ENCODE measurements around the gene SPEN. TPM values are rescaled to one million over a fixed set of nuclear protein-coding genes. Genes with fewer than 3 reads are reported as not detected.
A peak's percentile ranks its signal among the peaks of the same experiment; 100 is the strongest.

Gene SPEN
- total RNA-seq, 1 experiment from 2014 or later: 48.3 TPM

DNA sequence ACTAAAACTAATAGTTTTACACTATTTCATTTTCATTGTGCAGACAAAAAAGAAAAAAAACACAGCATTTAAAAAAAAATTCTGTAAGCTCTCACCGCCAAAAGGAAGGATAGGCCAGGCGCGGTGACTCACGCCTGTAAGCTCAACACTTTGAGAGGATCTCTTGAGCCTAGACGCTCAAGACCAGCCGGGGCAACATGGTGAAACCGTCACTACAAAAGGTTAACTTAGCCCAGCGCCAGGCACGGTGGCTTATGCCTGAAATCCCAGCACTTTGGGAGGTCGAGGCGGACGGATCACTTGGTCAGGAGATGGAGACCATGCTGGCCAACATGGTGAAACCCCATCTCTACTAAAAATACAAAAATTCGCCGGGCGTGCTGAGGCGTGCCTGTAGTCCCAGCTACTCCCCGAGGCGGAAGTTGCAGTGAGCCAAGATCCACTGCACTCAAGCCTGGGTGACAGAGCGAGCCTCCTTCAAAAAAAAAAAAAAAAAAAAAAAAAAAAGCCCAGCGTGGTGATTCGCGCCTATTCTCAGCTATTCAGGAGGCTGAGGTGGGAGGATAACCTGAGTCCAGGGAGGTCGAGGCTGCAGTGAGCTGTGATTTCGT lies 14.3 kb upstream of the SPEN start:
- DNase-seq: peak; percentile 49
- peak overlapping the region; percentile 36 for H3K27ac Mint-ChIP-seq (ENCODE audit: unreplicated experiment)
- H3K9me3 Mint-ChIP-seq (ENCODE audit: low read depth, unreplicated experiment): no peaks in the 10 kb centered on the region
- H3K36me3 Mint-ChIP-seq (ENCODE audit: insufficient read depth, unreplicated experiment): peaks cover 52% of the 10 kb centered on the region
- BruUV-seq (replicated peaks): no TSS peak
- intact Hi-C loops (cut with micrococcal nuclease; ENCODE audit: unreplicated experiment): loop anchor here (2.0 kb wide), 1 partner anchor 16 kb away; no protein-coding TSS in a partner anchor
- no peaks in the 10 kb centered on the region for H3K27me3 Mint-ChIP-seq (ENCODE audit: unreplicated experiment)
- CTCF ChIA-PET: interaction anchor here (0.6 to 1.9 kb wide), 9 partner anchors 9 to 427 kb away, joined by 3 to 8 read pairs (median 5); partner anchors contain the start of gene SPEN
- peak overlapping the region; percentile 81 for H3K4me3 Mint-ChIP-seq (ENCODE audit: low read depth, unreplicated experiment)
- peaks cover 12% of the 10 kb centered on the region for H3K4me1 Mint-ChIP-seq (ENCODE audit: low read depth, unreplicated experiment)
- no peak for TF ChIP-seq CTCF (IDR thresholded peaks at IDR 0.05; ENCODE audit: unreplicated experiment)

GRCh38 chr1:15833842-15834405 lies 13.6 kb upstream of the SPEN start:
- Mint-ChIP-seq H3K27me3 (ENCODE audit: unreplicated experiment) (no peaks in the 10 kb centered on the region), H3K9me3 (ENCODE audit: low read depth, unreplicated experiment) (no peaks in the 10 kb centered on the region), H3K4me1 (ENCODE audit: low read depth, unreplicated experiment) (peaks cover 12% of the 10 kb centered on the region), H3K4me3 (ENCODE audit: low read depth, unreplicated experiment) (peak overlapping the region; percentile 81), H3K36me3 (ENCODE audit: insufficient read depth, unreplicated experiment) (peaks cover 45% of the 10 kb centered on the region), H3K27ac (ENCODE audit: unreplicated experiment) (peak overlapping the region; percentile 71)
- no TSS peak for BruUV-seq (replicated peaks)
- no peak for TF ChIP-seq CTCF (IDR thresholded peaks at IDR 0.05; ENCODE audit: unreplicated experiment)
- CTCF ChIA-PET: interaction anchor here (0.6 to 1.9 kb wide), 7 partner anchors 14 to 140 kb away, joined by 3 to 8 read pairs (median 5); partner anchors contain the start of gene SPEN
- no peak for DNase-seq
- intact Hi-C loops (cut with micrococcal nuclease; ENCODE audit: unreplicated experiment): loop anchor here (2.0 kb wide), 1 partner anchor 17 kb away; no protein-coding TSS in a partner anchor

DNA sequence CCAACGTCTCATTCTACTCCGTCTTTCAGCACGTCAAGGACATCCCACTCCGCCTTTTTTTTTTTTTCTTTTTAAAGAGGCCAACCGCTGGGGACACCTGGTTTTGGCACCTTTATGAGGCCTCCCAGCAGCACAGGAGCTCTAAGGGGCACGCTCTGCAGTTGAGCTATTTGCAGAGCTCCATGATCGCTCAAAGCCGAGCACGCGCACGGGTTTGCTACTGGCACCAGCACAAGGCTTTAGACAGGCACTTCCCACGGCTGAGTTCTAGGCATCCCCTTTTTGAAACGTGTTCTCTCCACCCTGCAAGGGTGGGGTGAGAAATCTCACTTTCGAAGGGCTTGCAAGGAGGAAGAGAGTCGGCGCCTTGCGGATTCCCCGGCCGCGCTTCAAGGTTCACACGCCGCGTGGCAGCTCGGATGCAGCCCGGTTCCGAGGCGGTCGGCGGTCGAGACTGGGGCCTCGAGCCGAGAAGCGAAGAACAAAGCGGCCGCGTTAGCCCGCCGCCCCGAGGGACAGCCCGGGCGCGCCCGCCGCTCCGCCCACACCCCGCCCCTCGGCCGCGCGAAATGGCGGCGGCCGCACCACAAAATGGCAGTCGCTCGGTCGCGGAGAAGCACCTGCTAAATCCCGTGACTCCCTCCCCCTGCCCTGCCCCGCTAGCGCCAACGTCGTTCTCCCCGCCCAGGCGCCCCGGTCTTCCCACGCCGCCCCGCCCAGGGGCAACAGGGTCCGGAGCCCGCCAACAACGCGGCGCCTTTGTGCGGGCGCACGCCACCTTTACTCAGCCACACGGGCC lies 12.9 kb upstream of the SPEN start:
- no peak for TF ChIP-seq CTCF (IDR thresholded peaks at IDR 0.05; ENCODE audit: unreplicated experiment)
- Mint-ChIP-seq H3K36me3 (ENCODE audit: insufficient read depth, unreplicated experiment) (peaks cover 43% of the 10 kb centered on the region), H3K27ac (ENCODE audit: unreplicated experiment) (peak overlapping the region; percentile 71), H3K4me3 (ENCODE audit: low read depth, unreplicated experiment) (peak overlapping the region; percentile 81), H3K9me3 (ENCODE audit: low read depth, unreplicated experiment) (no peaks in the 10 kb centered on the region), H3K27me3 (ENCODE audit: unreplicated experiment) (no peaks in the 10 kb centered on the region), H3K4me1 (ENCODE audit: low read depth, unreplicated experiment) (peaks cover 10% of the 10 kb centered on the region)
- peak; percentile 85 for DNase-seq
- CTCF ChIA-PET: interaction anchor here (0.6 to 1.9 kb wide), 5 partner anchors 13 to 140 kb away, joined by 3 to 6 read pairs (median 3); partner anchors contain the start of gene SPEN
- intact Hi-C loops (cut with micrococcal nuclease; ENCODE audit: unreplicated experiment): no loop called here
- TSS peak; percentile 73 for BruUV-seq (replicated peaks)

GRCh38 chr1:15835205-15835740 lies 12.2 kb upstream of the SPEN start:
- peak overlapping the region; percentile 71 for H3K27ac Mint-ChIP-seq (ENCODE audit: unreplicated experiment)
- H3K36me3 Mint-ChIP-seq (ENCODE audit: insufficient read depth, unreplicated experiment): peaks cover 43% of the 10 kb centered on the region
- TSS peak; percentile 8 for BruUV-seq (replicated peaks)
- H3K9me3 Mint-ChIP-seq (ENCODE audit: low read depth, unreplicated experiment): no peaks in the 10 kb centered on the region
- no peaks in the 10 kb centered on the region for H3K27me3 Mint-ChIP-seq (ENCODE audit: unreplicated experiment)
- DNase-seq: no peak
- H3K4me3 Mint-ChIP-seq (ENCODE audit: low read depth, unreplicated experiment): peak overlapping the region; percentile 81
- peaks cover 4% of the 10 kb centered on the region for H3K4me1 Mint-ChIP-seq (ENCODE audit: low read depth, unreplicated experiment)
- TF ChIP-seq CTCF (IDR thresholded peaks at IDR 0.05; ENCODE audit: unreplicated experiment): no peak
- intact Hi-C loops (cut with micrococcal nuclease; ENCODE audit: unreplicated experiment): no loop called here
- CTCF ChIA-PET: no interaction called here
